ENCODE data around the gene RTN4RL1. TPM values are rescaled to one million over a fixed set of nuclear protein-coding genes. Genes with fewer than 3 reads are reported as not detected.

Gene RTN4RL1
- total RNA-seq, 2 experiments from 2014 or later, result 0.17 to 0.21 TPM

- POLR2A ChIA-PET, result interaction anchor here (0.6 to 5.3 kb wide), 9 partner anchors 10 to 208 kb away, joined by 3 to 41 read pairs (median 3); no protein-coding TSS in a partner anchor
- intact Hi-C loops (cut with micrococcal nuclease), result loop anchor here (5.0 kb wide), 1 partner anchor 293 kb away; no protein-coding TSS in a partner anchor
- H3K4me3 Mint-ChIP-seq, result no peak overlapping the region
- DNase-seq, result peak; percentile 81
- peaks cover 7% of the 10 kb centered on the region for H3K4me1 Mint-ChIP-seq (ENCODE audit: low read depth)
- H3K27ac Mint-ChIP-seq, result no peak overlapping the region
- CTCF ChIA-PET, result interaction anchor here (0.6 to 8.5 kb wide), 31 partner anchors 9 to 279 kb away, joined by 3 to 288 read pairs (median 5); no protein-coding TSS in a partner anchor
- H3K36me3 Mint-ChIP-seq, result peaks cover 37% of the 10 kb centered on the region
- H3K27me3 Mint-ChIP-seq, result peaks cover 5% of the 10 kb centered on the region
- no peaks in the 10 kb centered on the region for H3K9me3 Mint-ChIP-seq
Measured at GRCh38 chr17:2058586-2059546, 33.7 kb upstream of the RTN4RL1 start.

GRCh38 chr17:2057760-2058585 lies 32.8 kb upstream of the RTN4RL1 start:
- H3K4me3 Mint-ChIP-seq, result peak overlapping the region; percentile 16
- intact Hi-C loops (cut with micrococcal nuclease), result loop anchor here (5.0 kb wide), 1 partner anchor 294 kb away; no protein-coding TSS in a partner anchor
- H3K27ac Mint-ChIP-seq, result no peak overlapping the region
- peaks cover 5% of the 10 kb centered on the region for H3K27me3 Mint-ChIP-seq
- POLR2A ChIA-PET, result interaction anchor here (0.6 to 5.3 kb wide), 11 partner anchors 11 to 202 kb away, joined by 3 to 41 read pairs (median 3); no protein-coding TSS in a partner anchor
- peaks cover 13% of the 10 kb centered on the region for H3K4me1 Mint-ChIP-seq (ENCODE audit: low read depth)
- H3K9me3 Mint-ChIP-seq, result no peaks in the 10 kb centered on the region
- peaks cover 29% of the 10 kb centered on the region for H3K36me3 Mint-ChIP-seq
- DNase-seq, result peak; percentile 20
- CTCF ChIA-PET, result interaction anchor here (0.7 to 8.5 kb wide), 36 partner anchors 10 to 295 kb away, joined by 3 to 288 read pairs (median 4); no protein-coding TSS in a partner anchor

GRCh38 chr17:2057175-2057759 lies 32.1 kb upstream of the RTN4RL1 start:
- intact Hi-C loops (cut with micrococcal nuclease), result loop anchor here (5.0 kb wide), 1 partner anchor 295 kb away; no protein-coding TSS in a partner anchor
- peaks cover 14% of the 10 kb centered on the region for H3K4me1 Mint-ChIP-seq (ENCODE audit: low read depth)
- no peak overlapping the region for H3K27ac Mint-ChIP-seq
- DNase-seq, result no peak
- no peaks in the 10 kb centered on the region for H3K9me3 Mint-ChIP-seq
- H3K36me3 Mint-ChIP-seq, result peaks cover 24% of the 10 kb centered on the region
- ChIA-PET POLR2A (interaction anchor here (0.8 to 5.3 kb wide), 10 partner anchors 8 to 279 kb away, joined by 3 to 41 read pairs (median 4); no protein-coding TSS in a partner anchor), CTCF (interaction anchor here (0.7 to 8.5 kb wide), 25 partner anchors 11 to 408 kb away, joined by 3 to 288 read pairs (median 4); partner anchors contain the start of gene RILP)
- H3K4me3 Mint-ChIP-seq, result no peak overlapping the region
- H3K27me3 Mint-ChIP-seq, result peaks cover 5% of the 10 kb centered on the region

GRCh38 chr17:2056206-2057174 lies 31.4 kb upstream of the RTN4RL1 start:
- peak overlapping the region; percentile 70 for H3K4me3 Mint-ChIP-seq
- peaks cover 21% of the 10 kb centered on the region for H3K36me3 Mint-ChIP-seq
- CTCF ChIA-PET, result interaction anchor here (0.6 to 8.5 kb wide), 24 partner anchors 11 to 407 kb away, joined by 3 to 288 read pairs (median 4); partner anchors contain the start of genes RILP and TSR1
- H3K27me3 Mint-ChIP-seq, result peaks cover 11% of the 10 kb centered on the region
- DNase-seq, result peak; percentile 71
- intact Hi-C loops (cut with micrococcal nuclease), result loop anchor here (5.0 kb wide), 1 partner anchor 296 kb away; no protein-coding TSS in a partner anchor
- H3K9me3 Mint-ChIP-seq, result no peaks in the 10 kb centered on the region
- POLR2A ChIA-PET, result interaction anchor here (0.8 to 5.3 kb wide), 12 partner anchors 8 to 280 kb away, joined by 3 to 41 read pairs (median 4); partner anchors contain the start of gene TSR1
- H3K27ac Mint-ChIP-seq, result peak overlapping the region; percentile 56
- peaks cover 17% of the 10 kb centered on the region for H3K4me1 Mint-ChIP-seq (ENCODE audit: low read depth)

DNA sequence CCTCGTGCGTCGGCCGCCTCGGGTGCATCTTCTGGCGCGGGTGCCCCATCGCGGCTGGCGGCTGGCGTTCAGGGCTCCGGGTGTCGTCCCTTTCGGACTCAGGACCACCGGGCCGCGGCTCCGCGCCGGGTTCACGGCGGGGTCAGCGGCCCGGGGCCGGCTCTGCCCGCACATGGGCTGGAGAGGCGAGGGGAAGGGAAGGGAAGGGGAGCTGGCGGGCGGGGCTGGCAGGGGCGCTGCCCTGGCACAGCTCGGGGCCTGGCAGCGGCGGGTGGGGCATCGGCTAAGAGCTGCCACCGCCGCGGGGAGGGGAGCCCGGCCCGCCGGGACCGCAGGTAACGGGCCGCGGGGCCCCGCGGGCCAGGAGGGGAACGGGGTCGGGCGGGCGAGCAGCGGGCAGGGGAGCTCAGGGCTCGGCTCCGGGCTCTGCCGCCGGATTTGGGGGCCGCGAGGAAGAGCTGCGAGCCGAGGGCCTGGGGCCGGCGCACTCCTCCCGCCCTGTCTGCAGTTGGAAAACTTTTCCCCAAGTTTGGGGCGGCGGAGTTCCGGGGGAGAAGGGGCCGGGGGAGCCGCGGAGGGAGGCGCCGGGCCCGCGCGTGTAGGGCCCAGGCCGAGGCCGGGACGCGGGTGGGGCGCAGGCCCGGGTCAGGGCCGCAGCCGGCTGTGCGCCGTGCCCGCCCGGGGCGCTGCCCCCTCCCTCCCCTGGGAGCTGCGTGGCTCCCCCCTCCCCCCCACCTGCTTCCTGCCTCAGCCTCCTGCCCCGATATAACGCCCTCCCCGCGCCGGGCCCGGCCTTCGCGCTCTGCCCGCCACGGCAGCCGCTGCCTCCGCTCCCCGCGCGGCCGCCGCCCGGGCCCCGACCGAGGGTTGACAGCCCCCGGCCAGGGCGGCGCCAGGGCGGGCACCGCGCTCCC lies 30.4 kb upstream of the RTN4RL1 start:
- DNase-seq, result peak; percentile 64
- POLR2A ChIA-PET, result interaction anchor here (1.1 to 5.3 kb wide), 12 partner anchors 9 to 339 kb away, joined by 3 to 41 read pairs (median 7); partner anchors contain the start of genes SRR and TSR1
- CTCF ChIA-PET, result interaction anchor here (0.6 to 8.5 kb wide), 40 partner anchors 12 to 360 kb away, joined by 3 to 288 read pairs (median 4); partner anchors contain the start of genes RTN4RL1, SMG6, SRR and TSR1
- peaks cover 17% of the 10 kb centered on the region for H3K4me1 Mint-ChIP-seq (ENCODE audit: low read depth)
- peaks cover 12% of the 10 kb centered on the region for H3K27me3 Mint-ChIP-seq
- no peak overlapping the region for H3K27ac Mint-ChIP-seq
- peaks cover 13% of the 10 kb centered on the region for H3K36me3 Mint-ChIP-seq
- H3K4me3 Mint-ChIP-seq, result peak overlapping the region; percentile 66
- H3K9me3 Mint-ChIP-seq, result no peaks in the 10 kb centered on the region
- intact Hi-C loops (cut with micrococcal nuclease), result loop anchor here (5.0 kb wide), 1 partner anchor 297 kb away; no protein-coding TSS in a partner anchor

- Mint-ChIP-seq H3K27ac (peak within 1 kb of the TSS; percentile 33), H3K9me3 (no peaks in the 10 kb centered on the region)
- intact Hi-C loops (cut with micrococcal nuclease), result loop anchor here (1.0 to 5.0 kb wide), 7 partner anchors 33 to 348 kb away; partner anchors contain the start of genes MNT, SGSM2, SMG6 and SRR
Measured at GRCh38 chr17:2054512-2055291, 29.6 kb upstream of the RTN4RL1 start, which contains the start of gene HIC1. Gene HIC1, plus strand, starts transcription at chr17:2055103. Its CDS starts 1,588 bp downstream, at chr17:2056691.

DNA sequence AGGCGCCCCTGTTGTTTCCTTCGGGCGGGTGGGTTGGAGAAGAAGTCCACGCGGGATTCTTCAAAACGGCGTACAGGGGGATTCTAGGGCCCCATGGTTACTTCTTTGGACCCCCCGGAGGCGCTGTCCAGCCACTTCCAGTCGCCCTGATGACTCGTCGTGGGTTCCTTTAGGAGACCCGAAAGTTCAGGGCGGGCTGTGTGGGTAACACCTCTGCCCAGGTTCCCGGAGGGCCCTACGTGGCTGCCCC lies 29.1 kb upstream of the RTN4RL1 start:
- intact Hi-C loops (cut with micrococcal nuclease), result loop anchor here (1.0 to 5.0 kb wide), 6 partner anchors 33 to 348 kb away; partner anchors contain the start of genes MNT, SGSM2, SMG6 and SRR
- H3K9me3 Mint-ChIP-seq, result no peaks in the 10 kb centered on the region
- POLR2A ChIA-PET, result interaction anchor here (0.6 to 5.3 kb wide), 14 partner anchors 11 to 347 kb away, joined by 3 to 41 read pairs (median 4); no protein-coding TSS in a partner anchor
- H3K4me1 Mint-ChIP-seq (ENCODE audit: low read depth), result peaks cover 15% of the 10 kb centered on the region
- CTCF ChIA-PET, result interaction anchor here (0.6 to 8.5 kb wide), 49 partner anchors 11 to 337 kb away, joined by 3 to 288 read pairs (median 4); partner anchors contain the start of genes RTN4RL1, SMG6, SRR and TSR1
- H3K4me3 Mint-ChIP-seq, result peak overlapping the region; percentile 68
- peaks cover 10% of the 10 kb centered on the region for H3K27me3 Mint-ChIP-seq
- peak overlapping the region; percentile 18 for H3K27ac Mint-ChIP-seq
- H3K36me3 Mint-ChIP-seq, result peaks cover 3% of the 10 kb centered on the region
- DNase-seq, result no peak

More at GRCh38 chr17:2054512-2055291, 29.6 kb upstream of the RTN4RL1 start, which contains the start of gene HIC1:
- POLR2A ChIA-PET, result interaction anchor here (0.6 to 5.3 kb wide), 19 partner anchors 10 to 338 kb away, joined by 3 to 41 read pairs (median 4); partner anchors contain the start of genes SRR and TSR1
- Mint-ChIP-seq H3K4me1 (ENCODE audit: low read depth) (peaks cover 16% of the 10 kb centered on the region), H3K4me3 (peak within 1 kb of the TSS; percentile 68), H3K27me3 (peaks cover 12% of the 10 kb centered on the region), H3K36me3 (peaks cover 8% of the 10 kb centered on the region)
- DNase-seq, result peak; percentile 87
- CTCF ChIA-PET, result interaction anchor here (0.6 to 8.5 kb wide), 56 partner anchors 11 to 361 kb away, joined by 3 to 288 read pairs (median 4); partner anchors contain the start of genes RTN4RL1, SMG6, SRR and TSR1

Measured in activated CD4-positive, alpha-beta memory T cell treated with anti-CD3 and anti-CD28 coated beads for 36 hours (primary cell).